GM12878 (cell line): Measurements from ENCODE around the gene NUB1. TPM values are rescaled to one million over a fixed set of nuclear protein-coding genes. Genes with fewer than 3 reads are reported as not detected.

Experiments
- ATAC-seq: fragments of 200-7000 bp; cut with Tn5 transposase; 3 replicates; pipeline ENCODE4 v1.9.1; 2020; ENCODE audit warnings: mild to moderate bottlenecking, moderate library complexity
- BruUV-seq: library from RNA; stranded (reverse); fragments of 400-500 nt; replicated peaks from 2 replicates; lab custom pipeline; 2021; lab: Mats Ljungman, UMichigan
- CTCF ChIA-PET: fragments of 300-600 bp; sonication (Branson Sonifier 250); formaldehyde crosslinking; extraction: SDS; loops from one replicate; lab custom pipeline; 2021; ENCODE audit warnings: inconsistent platforms; lab: Yijun Ruan, JAX
- POLR2A ChIA-PET: fragments of 350-600 bp; formaldehyde crosslinking; extraction: SDS; loops from one replicate; lab custom pipeline; 2021; ENCODE audit warnings: inconsistent platforms; lab: Charles Lee
- RAD21 ChIA-PET: fragments of 300-600 bp; sonication (Branson Sonifier 250); formaldehyde crosslinking; loops from one replicate; lab custom pipeline; 2023; ENCODE audit warnings: antibody characterized with exemption; ENCODE audit not compliant: unreplicated experiment; lab: Charles Lee
- SMC1A ChIA-PET: fragments of 300-600 bp; sonication (Branson Sonifier 250); formaldehyde crosslinking; loops from one replicate; lab custom pipeline; 2023; ENCODE audit not compliant: unreplicated experiment, uncharacterized antibody; lab: Charles Lee
- DNase-seq: peaks from one replicate; pipeline ENCODE4 v3.0.0-alpha.2; 2011; ENCODE audit warnings: low read depth, low spot score
- FAIRE-seq: peaks from 3 replicates; lab custom pipeline; 2011; peaks lifted over from hg19 to GRCh38; lab: Jason Lieb, UNC
- H2AFZ ChIP-seq: 2 replicates; pipeline ENCODE4 v1.6.0; 2011; ENCODE audit warnings: low read depth, low read length, control low read depth; ENCODE audit not compliant: control insufficient read depth
- H3K27ac ChIP-seq: 2 replicates; pipeline ENCODE4 v1.5.1; 2011; ENCODE audit warnings: control low read depth; ENCODE audit not compliant: control insufficient read depth, insufficient read depth
- H3K27me3 ChIP-seq, 2 experiments: replicated peaks in 1 of 2; 2 replicates each; pipeline versions ENCODE4 v1.6.0 to v1.6.1; 2011; ENCODE audit warnings: low read length in 1 of 2; ENCODE audit not compliant: control insufficient read depth in 2 of 2, insufficient read depth in 2 of 2
- H3K36me3 ChIP-seq, 2 experiments: 2 replicates each; pipeline ENCODE4 v1.5.1; 2011; ENCODE audit warnings: low read length in 1 of 2; ENCODE audit not compliant: control insufficient read depth in 2 of 2, insufficient read depth in 2 of 2
- H3K4me1 ChIP-seq: 2 replicates; pipeline ENCODE4 v1.6.1; 2011; ENCODE audit warnings: mild to moderate bottlenecking, low read length, moderate library complexity, mixed read lengths; ENCODE audit not compliant: control insufficient read depth, insufficient read depth
- H3K4me2 ChIP-seq: 2 replicates; pipeline ENCODE4 v1.6.0; 2011; ENCODE audit warnings: control low read depth; ENCODE audit not compliant: control insufficient read depth, insufficient read depth
- H3K4me3 ChIP-seq: fragments of 200-600 bp; sonication (generic); 2 replicates; pipeline ENCODE4 v1.5.1; 2016
- H3K79me2 ChIP-seq: 2 replicates; pipeline ENCODE4 v1.6.0; 2011; ENCODE audit warnings: low read length; ENCODE audit not compliant: control insufficient read depth, insufficient read depth
- H3K9ac ChIP-seq: 2 replicates; pipeline ENCODE4 v1.8.0; 2011; ENCODE audit warnings: low read length, control low read depth, mixed read lengths; ENCODE audit not compliant: control insufficient read depth, insufficient read depth
- H3K9me3 ChIP-seq: replicated peaks from 3 replicates; pipeline ENCODE4 v1.5.1; 2011; ENCODE audit warnings: mild to moderate bottlenecking, low read length; ENCODE audit not compliant: control insufficient read depth, insufficient read depth
- H4K20me1 ChIP-seq: 2 replicates; pipeline ENCODE4 v1.6.0; 2011; ENCODE audit not compliant: control insufficient read depth, insufficient read depth
- IKZF2 ChIP-seq, 2 experiments: fragments of 450-650 bp; IDR thresholded peaks; 2 replicates each; pipeline ENCODE4 v1.6.1; 2017; ENCODE audit warnings: mild to moderate bottlenecking in 2 of 2, moderate library complexity in 2 of 2
- MTA2 ChIP-seq: fragments of 450-650 bp; IDR thresholded peaks from 2 replicates; pipeline ENCODE4 v1.6.1; 2016; ENCODE audit warnings: low read depth, mild to moderate bottlenecking, moderate library complexity
- NR2F1 ChIP-seq: fragments of 450-650 bp; conservative IDR thresholded peaks from 2 replicates; pipeline ENCODE4 v1.6.1; 2017; ENCODE audit warnings: mild to moderate bottlenecking
- ZNF217 ChIP-seq: fragments of 450-650 bp; IDR thresholded peaks from 2 replicates; pipeline ENCODE4 v1.6.1; 2017; ENCODE audit warnings: antibody characterized with exemption, mild to moderate bottlenecking
- ZZZ3 ChIP-seq: IDR thresholded peaks from 2 replicates; pipeline ENCODE4 v1.6.1; 2011; ENCODE audit warnings: low read depth; ENCODE audit not compliant: control insufficient read depth, insufficient read length
- WGBS: methylation state at CpG from one replicate; pipeline ENCODE4 v1.1.6; 2016; ENCODE audit warnings: low lambda C conversion rate; ENCODE audit not compliant: insufficient replicate concordance, insufficient coverage; ENCODE audit errors: missing lambda C conversion rate; 5-methylcytosine and 5-hydroxymethylcytosine counted together
- in situ Hi-C: fragments of 300-500 bp; cut with MboI; formaldehyde crosslinking; loops from 9 replicates; pipeline ENCODE4 v1.14.3; 2018; ENCODE audit warnings: mixed read lengths
- intact Hi-C: fragments of 100-400 bp; cut with micrococcal nuclease; formaldehyde crosslinking; loops from one replicate; pipeline ENCODE4 v1.14.2; 2022; ENCODE audit not compliant: unreplicated experiment
- polyA plus RNA-seq, 11 experiments: library from polyadenylated mRNA; depleted of rRNA in 4 of 11; unstranded in 6 of 11; stranded (reverse) in 5 of 11; fragments of >200 nt; fragmentation: Nextera tagmentation in 4 of 11; fragmentation: Illumina TruSeq in 1 of 11; extraction: Ambion mirVana in 4 of 11; extraction: Trizol in 1 of 11; gene quantifications; 1 replicate in 1 of 11; 2 replicates in 10 of 11; pipeline versions ENCODE4 v1.2.1 to v1.2.3, GENCODE V29; 2011 to 2016; ENCODE audit warnings: inconsistent platforms in 2 of 11, missing spikeins in 2 of 11, low read depth in 1 of 11
- total RNA-seq, 4 experiments: library from RNA; depleted of rRNA in 3 of 4; stranded (reverse); fragments of >200 nt in 3 of 4; fragmentation: Illumina TruSeq in 1 of 4; extraction: Trizol in 1 of 4; gene quantifications; 2 replicates each; pipeline versions ENCODE4 v1.2.1 to v1.2.3, GENCODE V29; 2013 to 2021
- TF ChIP-seq, protein P1 (sequence below): IDR thresholded peaks from 2 replicates; pipeline ENCODE4 v1.6.1; 2012; ENCODE audit warnings: improper control_type of control experiment, low read depth, low read length; ENCODE audit not compliant: insufficient replicate concordance
- TF ChIP-seq, protein P2 (sequence below): fragments of 450-650 bp; IDR thresholded peaks from 2 replicates; pipeline ENCODE4 v1.6.1; 2016; ENCODE audit warnings: mild to moderate bottlenecking

Gene NUB1
- total and polyA plus RNA-seq, 10 of the 15 experiments (the other 5 are each of a cell fraction or from before 2014, with no cell fraction given): 24.1 to 102 (median 49.0) TPM

DNA sequence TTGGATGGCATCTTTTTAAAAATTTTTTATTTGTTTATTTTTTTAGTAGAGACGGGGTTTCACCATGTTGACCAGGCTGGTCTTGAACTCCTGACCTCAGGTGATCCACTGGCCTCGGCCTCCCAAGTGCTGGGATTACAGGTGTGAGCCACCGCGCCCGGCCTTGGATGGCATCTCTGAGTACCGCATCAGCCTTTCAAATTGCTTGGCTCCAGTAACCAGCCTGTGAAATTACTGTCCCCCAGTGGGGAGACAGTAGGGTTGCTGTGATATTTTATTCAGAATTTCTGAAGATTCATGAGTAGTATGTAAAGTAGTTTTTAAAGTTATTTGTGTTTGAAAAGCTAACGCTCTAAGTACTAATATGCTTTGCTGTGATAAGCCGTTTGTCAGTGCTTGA, 1.2 kb downstream of the NUB1 start:
- peaks cover 0 to 13% of the 10 kb centered on the region in 2 experiments; a peak in 2 of 4 replicates for H3K36me3 ChIP-seq
- peak overlapping the region; percentile 77 for H3K27ac ChIP-seq
- DNase-seq (no peak), ATAC-seq (peak; percentile 9; the same call in 1 of the 3 replicates), FAIRE-seq (no peak)
- peak overlapping the region; percentile 71 for H3K4me2 ChIP-seq
- peaks cover 29% of the 10 kb centered on the region for H3K79me2 ChIP-seq
- H3K4me1 ChIP-seq: peaks cover 26% of the 10 kb centered on the region
- peaks cover 2% of the 10 kb centered on the region; the same call in 2 of the 3 replicates for H3K9me3 ChIP-seq
- BruUV-seq: no TSS peak
- no peaks in the 10 kb centered on the region for H4K20me1 ChIP-seq
- H3K4me3 ChIP-seq: peak overlapping the region; percentile 65
- H2AFZ ChIP-seq: no peak overlapping the region
- TF ChIP-seq ZZZ3: no peak
- 0 out of 4 replicates have a peak, but pooled peaks of 1 of the 2 experiments have one; percentile 13 for TF ChIP-seq IKZF2 (IDR thresholded peaks at IDR 0.05)
- TF ChIP-seq MTA2: no peak
- 0 out of 2 replicates have a peak, but pooled peaks have one; percentile 10 for TF ChIP-seq ZNF217
- TF ChIP-seq, protein P1, sequence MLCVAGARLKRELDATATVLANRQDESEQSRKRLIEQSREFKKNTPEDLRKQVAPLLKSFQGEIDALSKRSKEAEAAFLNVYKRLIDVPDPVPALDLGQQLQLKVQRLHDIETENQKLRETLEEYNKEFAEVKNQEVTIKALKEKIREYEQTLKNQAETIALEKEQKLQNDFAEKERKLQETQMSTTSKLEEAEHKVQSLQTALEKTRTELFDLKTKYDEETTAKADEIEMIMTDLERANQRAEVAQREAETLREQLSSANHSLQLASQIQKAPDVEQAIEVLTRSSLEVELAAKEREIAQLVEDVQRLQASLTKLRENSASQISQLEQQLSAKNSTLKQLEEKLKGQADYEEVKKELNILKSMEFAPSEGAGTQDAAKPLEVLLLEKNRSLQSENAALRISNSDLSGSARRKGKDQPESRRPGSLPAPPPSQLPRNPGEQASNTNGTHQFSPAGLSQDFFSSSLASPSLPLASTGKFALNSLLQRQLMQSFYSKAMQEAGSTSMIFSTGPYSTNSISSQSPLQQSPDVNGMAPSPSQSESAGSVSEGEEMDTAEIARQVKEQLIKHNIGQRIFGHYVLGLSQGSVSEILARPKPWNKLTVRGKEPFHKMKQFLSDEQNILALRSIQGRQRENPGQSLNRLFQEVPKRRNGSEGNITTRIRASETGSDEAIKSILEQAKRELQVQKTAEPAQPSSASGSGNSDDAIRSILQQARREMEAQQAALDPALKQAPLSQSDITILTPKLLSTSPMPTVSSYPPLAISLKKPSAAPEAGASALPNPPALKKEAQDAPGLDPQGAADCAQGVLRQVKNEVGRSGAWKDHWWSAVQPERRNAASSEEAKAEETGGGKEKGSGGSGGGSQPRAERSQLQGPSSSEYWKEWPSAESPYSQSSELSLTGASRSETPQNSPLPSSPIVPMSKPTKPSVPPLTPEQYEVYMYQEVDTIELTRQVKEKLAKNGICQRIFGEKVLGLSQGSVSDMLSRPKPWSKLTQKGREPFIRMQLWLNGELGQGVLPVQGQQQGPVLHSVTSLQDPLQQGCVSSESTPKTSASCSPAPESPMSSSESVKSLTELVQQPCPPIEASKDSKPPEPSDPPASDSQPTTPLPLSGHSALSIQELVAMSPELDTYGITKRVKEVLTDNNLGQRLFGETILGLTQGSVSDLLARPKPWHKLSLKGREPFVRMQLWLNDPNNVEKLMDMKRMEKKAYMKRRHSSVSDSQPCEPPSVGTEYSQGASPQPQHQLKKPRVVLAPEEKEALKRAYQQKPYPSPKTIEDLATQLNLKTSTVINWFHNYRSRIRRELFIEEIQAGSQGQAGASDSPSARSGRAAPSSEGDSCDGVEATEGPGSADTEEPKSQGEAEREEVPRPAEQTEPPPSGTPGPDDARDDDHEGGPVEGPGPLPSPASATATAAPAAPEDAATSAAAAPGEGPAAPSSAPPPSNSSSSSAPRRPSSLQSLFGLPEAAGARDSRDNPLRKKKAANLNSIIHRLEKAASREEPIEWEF: peak; percentile 21
- 0 out of 2 replicates have a peak, but pooled peaks have one; percentile 31 for TF ChIP-seq NR2F1
- TF ChIP-seq, protein P2, sequence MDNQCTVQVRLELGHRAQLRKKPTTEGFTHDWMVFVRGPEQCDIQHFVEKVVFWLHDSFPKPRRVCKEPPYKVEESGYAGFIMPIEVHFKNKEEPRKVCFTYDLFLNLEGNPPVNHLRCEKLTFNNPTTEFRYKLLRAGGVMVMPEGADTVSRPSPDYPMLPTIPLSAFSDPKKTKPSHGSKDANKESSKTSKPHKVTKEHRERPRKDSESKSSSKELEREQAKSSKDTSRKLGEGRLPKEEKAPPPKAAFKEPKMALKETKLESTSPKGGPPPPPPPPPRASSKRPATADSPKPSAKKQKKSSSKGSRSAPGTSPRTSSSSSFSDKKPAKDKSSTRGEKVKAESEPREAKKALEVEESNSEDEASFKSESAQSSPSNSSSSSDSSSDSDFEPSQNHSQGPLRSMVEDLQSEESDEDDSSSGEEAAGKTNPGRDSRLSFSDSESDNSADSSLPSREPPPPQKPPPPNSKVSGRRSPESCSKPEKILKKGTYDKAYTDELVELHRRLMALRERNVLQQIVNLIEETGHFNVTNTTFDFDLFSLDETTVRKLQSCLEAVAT: peak; percentile 67
- 46% methylated on average over 8 of the region's 8 CpGs for WGBS
- in situ Hi-C loops: no loop called here
- intact Hi-C loops: loop anchor here (1.0 to 5.0 kb wide), 3 partner anchors 7 to 174 kb away; partner anchors contain the start of genes ABCF2 and RHEB
- ChIA-PET CTCF (interaction anchor here (1.8 to 7.5 kb wide), 3 partner anchors 9 to 290 kb away, joined by 6 to 73 read pairs (median 69); no protein-coding TSS in a partner anchor), POLR2A (interaction anchor here (3.2 kb wide), 1 partner anchor 9 kb away, joined by 18 read pairs; no protein-coding TSS in a partner anchor), RAD21 (interaction anchor here (0.8 to 3.3 kb wide), 3 partner anchors 9 to 291 kb away, joined by 4 to 23 read pairs (median 6); no protein-coding TSS in a partner anchor), SMC1A (interaction anchor here (1.7 to 6.3 kb wide), 2 partner anchors 9 to 27 kb away, joined by 10 to 58 read pairs; no protein-coding TSS in a partner anchor)
- H3K9ac ChIP-seq: peak overlapping the region; percentile 63; the same call in 1 of the 2 replicates
- no peaks in the 10 kb centered on the region for H3K27me3 ChIP-seq
